Small intestine (tissue), 16 donors: ENCODE results near the gene ZNF518B. TPM values are rescaled to one million over a fixed set of nuclear protein-coding genes. Genes with fewer than 3 reads are reported as not detected.

Experiments
- DNase-seq, 2 donors: peaks; one replicate each; pipeline versions ENCODE4 v3.0.0 to v3.0.0-alpha.2; 2013
- FAIRE-seq: peaks from 2 replicates; lab custom pipeline; 2012; peaks lifted over from hg19 to GRCh38; lab: Jason Lieb, UNC
- H3K27ac ChIP-seq, 3 donors: one replicate each; pipeline ENCODE4 v1.5.1; 2013; ENCODE audit warnings: low read length in 2 of 3, mild to moderate bottlenecking in 2 of 3, control low read depth in 1 of 3, inconsistent platforms in 1 of 3, low read depth in 1 of 3, moderate library complexity in 1 of 3
- H3K27me3 ChIP-seq, 3 donors: one replicate each; pipeline ENCODE4 v1.6.1; 2013; ENCODE audit warnings: low read length in 3 of 3, inconsistent platforms in 1 of 3; ENCODE audit not compliant: control insufficient read depth in 3 of 3, insufficient read depth in 3 of 3
- H3K36me3 ChIP-seq, 3 donors: one replicate each; pipeline ENCODE4 v1.6.1; 2013; ENCODE audit warnings: low read length in 3 of 3, inconsistent platforms in 1 of 3, low read depth in 1 of 3, mild to moderate bottlenecking in 1 of 3, moderate library complexity in 1 of 3; ENCODE audit not compliant: control insufficient read depth in 3 of 3, insufficient read depth in 2 of 3
- H3K4me1 ChIP-seq, 3 donors: one replicate each; pipeline ENCODE4 v1.6.1; 2013; ENCODE audit warnings: low read length in 2 of 3, inconsistent platforms in 1 of 3, low read depth in 1 of 3, mild to moderate bottlenecking in 1 of 3, moderate library complexity in 1 of 3; ENCODE audit not compliant: control insufficient read depth in 3 of 3, insufficient read depth in 2 of 3
- H3K4me3 ChIP-seq, 3 donors: one replicate each; pipeline ENCODE4 v1.5.1; 2013; ENCODE audit warnings: low read length in 3 of 3, control low read depth in 1 of 3, inconsistent platforms in 1 of 3, low read depth in 1 of 3, mild to moderate bottlenecking in 1 of 3, moderate library complexity in 1 of 3
- H3K9me3 ChIP-seq, 2 donors: one replicate each; pipeline ENCODE4 v1.6.1; 2013; ENCODE audit warnings: low read depth in 1 of 2, low read length in 1 of 2; ENCODE audit not compliant: control insufficient read depth in 2 of 2, insufficient read depth in 1 of 2
- WGBS, 3 donors: extraction: QIAGEN DNeasy Blood & Tissue Kit; methylation state at CpG; one replicate each; pipeline ENCODE4 v1.1.7; 2013; 5-methylcytosine and 5-hydroxymethylcytosine counted together
- long read RNA-seq, 10 donors: transcript quantifications; one replicate each; lab custom pipeline, GENCODE V29; 2026
- polyA plus RNA-seq, 4 donors: library from polyadenylated mRNA; stranded (reverse) in 3 of 4; unstranded in 1 of 4; fragments of 200-250 nt in 3 of 4; fragments of 120-200 nt in 1 of 4; gene quantifications; one replicate each; pipeline versions ENCODE4 v1.2.1 to v1.2.3, GENCODE V29; 2013
- donor health status: healthy with polysubstance abuse.
- donor health status: control.
- donor health status: control.
- donor health status: Bipolar disorder and iron deficiency.
- donor health status: healthy.

The ZNF518B gene
- 10 to 100 TPM in 1 of 4 donors, 1 to 10 TPM in 3; 4.3 to 17.1 (median 6.0) TPM for polyA plus RNA-seq
- long read RNA-seq, donor 1, full-length matches to known transcripts = 11 of 11 reads
- long read RNA-seq, donor 1, partial matches to known transcripts = 0 of 11 reads
- long read RNA-seq, donor 1, other reads (novel, unspliced or antisense) = 0 of 11 reads
- long read RNA-seq, donor 2, full-length matches to known transcripts = 1 of 1 reads
- long read RNA-seq, donor 2, partial matches to known transcripts = 0 of 1 reads
- long read RNA-seq, donor 2, other reads (novel, unspliced or antisense) = 0 of 1 reads
- long read RNA-seq, donor 3, full-length matches to known transcripts = 6 of 6 reads
- long read RNA-seq, donor 3, partial matches to known transcripts = 0 of 6 reads
- long read RNA-seq, donor 3, other reads (novel, unspliced or antisense) = 0 of 6 reads
- long read RNA-seq, donor 4 = 0 reads
- long read RNA-seq, donor 5, full-length matches to known transcripts = 1 of 1 reads
- long read RNA-seq, donor 5, partial matches to known transcripts = 0 of 1 reads
- long read RNA-seq, donor 5, other reads (novel, unspliced or antisense) = 0 of 1 reads
- long read RNA-seq, donor 6, full-length matches to known transcripts = 3 of 3 reads
- long read RNA-seq, donor 6, partial matches to known transcripts = 0 of 3 reads
- long read RNA-seq, donor 6, other reads (novel, unspliced or antisense) = 0 of 3 reads
- long read RNA-seq, donor 7 = 0 reads
- long read RNA-seq, donor 8, full-length matches to known transcripts = 1 of 1 reads
- long read RNA-seq, donor 8, partial matches to known transcripts = 0 of 1 reads
- long read RNA-seq, donor 8, other reads (novel, unspliced or antisense) = 0 of 1 reads
- long read RNA-seq, donor 9, full-length matches to known transcripts = 2 of 2 reads
- long read RNA-seq, donor 9, partial matches to known transcripts = 0 of 2 reads
- long read RNA-seq, donor 9, other reads (novel, unspliced or antisense) = 0 of 2 reads
- long read RNA-seq, donor 10, full-length matches to known transcripts = 9 of 9 reads
- long read RNA-seq, donor 10, partial matches to known transcripts = 0 of 9 reads
- long read RNA-seq, donor 10, other reads (novel, unspliced or antisense) = 0 of 9 reads

GRCh38 chr4:10457255-10457801 is at the start of gene ZNF518B:
Gene ZNF518B, minus strand, starts transcription at chr4:10457426. Its CDS starts 11,098 bp downstream, at chr4:10446328.
- Histone ChIP-seq H3K27me3 (peaks cover 0 to 31% (median 7%) of the 10 kb centered on the region in 3 donors), H3K4me3 (peak within 1 kb of the TSS; percentile 58 to 91 (median 68)), H3K9me3 (peaks cover 0 to 25% of the 10 kb centered on the region in 2 donors), H3K4me1 (peaks cover 0 to 22% (median 0%) of the 10 kb centered on the region in 3 donors), H3K36me3 (peaks cover 0 to 15% (median 0%) of the 10 kb centered on the region in 3 donors), H3K27ac (peak within 1 kb of the TSS; percentile 59 to 84 (median 65))
- FAIRE-seq = no peak
- peak; percentile 61 to 88 for DNase-seq
- WGBS, 3 donors = 3 to 7% (median 5%) methylated on average over 39 to 60 of the region's 60 CpGs

GRCh38 chr4:10506077-10506476 is 48.9 kb upstream of the ZNF518B start:
- Histone ChIP-seq H3K9me3 (no peaks in the 10 kb centered on the region), H3K36me3 (no peaks in the 10 kb centered on the region), H3K27ac (no peak overlapping the region), H3K4me1 (no peaks in the 10 kb centered on the region), H3K4me3 (no peak overlapping the region), H3K27me3 (no peaks in the 10 kb centered on the region)
- DNase-seq (no peak), FAIRE-seq (no peak)
- 74 to 83% (median 81%) methylated on average over 4 of the region's 4 CpGs for WGBS, 3 donors

- no peak for FAIRE-seq
- H3K36me3 ChIP-seq = no peaks in the 10 kb centered on the region
- H3K4me1 ChIP-seq = no peaks in the 10 kb centered on the region
- no peaks in the 10 kb centered on the region for H3K9me3 ChIP-seq
- H3K27ac ChIP-seq = no peak overlapping the region
- DNase-seq = no peak
- H3K27me3 ChIP-seq = no peaks in the 10 kb centered on the region
- H3K4me3 ChIP-seq = no peak overlapping the region
- whole genome bisulfite sequencing, 3 donors = 71 to 81% (median 77%) methylated on average over 5 of the region's 5 CpGs
Observed at GRCh38 chr4:10504570-10505179, 47.4 kb upstream of the ZNF518B start.

- WGBS, 3 donors = 84 to 93% (median 88%) methylated on average over 5 of the region's 5 CpGs
- DNase-seq = no peak
- FAIRE-seq = no peak
Observed at GRCh38 chr4:10502717-10503116, 45.5 kb upstream of the ZNF518B start.

GRCh38 chr4:10500776-10501175 is 43.5 kb upstream of the ZNF518B start:
- Histone ChIP-seq H3K27me3 (no peaks in the 10 kb centered on the region), H3K36me3 (no peaks in the 10 kb centered on the region), H3K27ac (no peak overlapping the region), H3K4me3 (no peak overlapping the region), H3K9me3 (no peaks in the 10 kb centered on the region), H3K4me1 (no peaks in the 10 kb centered on the region)
- 75 to 80% (median 77%) methylated on average over 6 of the region's 6 CpGs for WGBS, 3 donors
- DNase-seq (no peak), FAIRE-seq (no peak)

More at GRCh38 chr4:10502717-10503116, 45.5 kb upstream of the ZNF518B start:
- Histone ChIP-seq H3K27ac (no peak overlapping the region), H3K36me3 (no peaks in the 10 kb centered on the region), H3K9me3 (no peaks in the 10 kb centered on the region), H3K27me3 (no peaks in the 10 kb centered on the region), H3K4me1 (no peaks in the 10 kb centered on the region), H3K4me3 (no peak overlapping the region)

- Histone ChIP-seq H3K27me3 (peaks cover 0 to 7% (median 0%) of the 10 kb centered on the region in 3 donors), H3K4me3 (no peak overlapping the region), H3K9me3 (no peaks in the 10 kb centered on the region), H3K27ac (no peak overlapping the region), H3K36me3 (no peaks in the 10 kb centered on the region), H3K4me1 (no peaks in the 10 kb centered on the region)
- 50 to 65% (median 61%) methylated on average over 4 of the region's 4 CpGs for WGBS, 3 donors
- DNase-seq = no peak
- FAIRE-seq = no peak
Observed at GRCh38 chr4:10496200-10496599, 39.0 kb upstream of the ZNF518B start.

GRCh38 chr4:10495651-10496050 is 38.4 kb upstream of the ZNF518B start:
- H3K27me3 ChIP-seq = peaks cover 0 to 7% (median 0%) of the 10 kb centered on the region in 3 donors
- no peak overlapping the region for H3K4me3 ChIP-seq
- no peaks in the 10 kb centered on the region for H3K4me1 ChIP-seq
- DNase-seq (no peak), FAIRE-seq (no peak)
- WGBS, 3 donors = 60 to 80% (median 72%) methylated on average over 7 to 8 of the region's 8 CpGs
- no peaks in the 10 kb centered on the region for H3K36me3 ChIP-seq
- H3K27ac ChIP-seq = no peak overlapping the region
- no peaks in the 10 kb centered on the region for H3K9me3 ChIP-seq
